ENCODE data around the gene ODF2.
"Not testable (repeated sequence)": the region's sequence is repeated elsewhere in the genome, so short reads cannot be mapped to it uniquely, and the experiment has no call there.

The ODF2 gene

GRCh38 chr9:128420060-128420650 is 35.7 kb upstream of the ODF2 start:
- TF ChIP-seq CTCF (conservative IDR thresholded peaks at IDR 0.05; ENCODE audit: low read depth, low read length): peak; percentile 85
- H3K36me3 ChIP-seq (ENCODE audit: insufficient read depth): no peaks in the 10 kb centered on the region
- peak overlapping the region; percentile 88 for H3K4me2 ChIP-seq
- H3K79me2 ChIP-seq (ENCODE audit: insufficient read depth, low read depth): no peaks in the 10 kb centered on the region
- no peaks in the 10 kb centered on the region for H4K20me1 ChIP-seq (ENCODE audit: insufficient read depth)
- H3K9ac ChIP-seq: peak overlapping the region; percentile 36; the same call in 1 of the 2 replicates
- peaks cover 23% of the 10 kb centered on the region for H3K27me3 ChIP-seq (ENCODE audit: insufficient read depth, low read depth)
- H3K4me1 ChIP-seq (ENCODE audit: low read depth, poor library complexity, severe bottlenecking): peaks cover 9% of the 10 kb centered on the region
- no peak overlapping the region for H3K27ac ChIP-seq
- H2AFZ ChIP-seq (ENCODE audit: low read depth): peak overlapping the region; percentile 98
- no peak overlapping the region for H3K4me3 ChIP-seq (IDR thresholded peaks at IDR 0.05; ENCODE audit: insufficient read depth, low read depth, low read length)

- Histone ChIP-seq H3K36me3 (ENCODE audit: insufficient read depth) (no peaks in the 10 kb centered on the region), H3K9ac (peak within 1 kb of the TSS; percentile 36; the same call in 1 of the 2 replicates), H3K27ac (no peak within 1 kb of the TSS), H3K27me3 (ENCODE audit: insufficient read depth, low read depth) (peaks cover 23% of the 10 kb centered on the region), H3K4me2 (peak within 1 kb of the TSS; percentile 88), H2AFZ (ENCODE audit: low read depth) (peak within 1 kb of the TSS; percentile 98), H3K4me1 (ENCODE audit: low read depth, poor library complexity, severe bottlenecking) (peaks cover 9% of the 10 kb centered on the region), H3K4me3 (IDR thresholded peaks at IDR 0.05; ENCODE audit: insufficient read depth, low read depth, low read length) (no peak within 1 kb of the TSS), H3K79me2 (ENCODE audit: insufficient read depth, low read depth) (no peaks in the 10 kb centered on the region), H4K20me1 (ENCODE audit: insufficient read depth) (no peaks in the 10 kb centered on the region)
- TF ChIP-seq CTCF (conservative IDR thresholded peaks at IDR 0.05; ENCODE audit: low read depth, low read length): no peak
These were observed 34.9 kb upstream of the ODF2 start, which contains the start of gene CERCAM for GRCh38 chr9:128420651-128421481. CERCAM (plus strand) TSS chr9:128420857; CDS start chr9:128420878, 21 bp downstream.

- H3K79me2 ChIP-seq (ENCODE audit: insufficient read depth, low read depth): no peaks in the 10 kb centered on the region
- H4K20me1 ChIP-seq (ENCODE audit: insufficient read depth): no peaks in the 10 kb centered on the region
- H2AFZ ChIP-seq (ENCODE audit: low read depth): peak overlapping the region; percentile 98
- peaks cover 9% of the 10 kb centered on the region for H3K4me1 ChIP-seq (ENCODE audit: low read depth, poor library complexity, severe bottlenecking)
- no peak overlapping the region for H3K27ac ChIP-seq
- no peak overlapping the region for H3K4me3 ChIP-seq (IDR thresholded peaks at IDR 0.05; ENCODE audit: insufficient read depth, low read depth, low read length)
- H3K4me2 ChIP-seq: peak overlapping the region; percentile 88
- TF ChIP-seq CTCF (conservative IDR thresholded peaks at IDR 0.05; ENCODE audit: low read depth, low read length): no peak
- H3K9ac ChIP-seq: no peak overlapping the region
- H3K36me3 ChIP-seq (ENCODE audit: insufficient read depth): no peaks in the 10 kb centered on the region
- H3K27me3 ChIP-seq (ENCODE audit: insufficient read depth, low read depth): peaks cover 23% of the 10 kb centered on the region
These were observed 34.3 kb upstream of the ODF2 start for GRCh38 chr9:128421482-128421996.

- H3K4me2 ChIP-seq; H3K4me1 ChIP-seq (ENCODE audit: low read depth, poor library complexity, severe bottlenecking); H3K4me3 ChIP-seq (IDR thresholded peaks at IDR 0.05; ENCODE audit: insufficient read depth, low read depth, low read length); H3K27ac ChIP-seq; H4K20me1 ChIP-seq (ENCODE audit: insufficient read depth); H3K9ac ChIP-seq; H3K79me2 ChIP-seq (ENCODE audit: insufficient read depth, low read depth); H3K36me3 ChIP-seq (ENCODE audit: insufficient read depth); H2AFZ ChIP-seq (ENCODE audit: low read depth): not testable (repeated sequence)
- H3K27me3 ChIP-seq (ENCODE audit: insufficient read depth, low read depth): peaks cover 19% of the 10 kb centered on the region
These were observed 33.6 kb upstream of the ODF2 start for GRCh38 chr9:128422022-128422782.
